ENCODE data around the gene NPAS1.
A peak's percentile ranks its signal among the peaks of the same experiment; 100 is the strongest.

The NPAS1 gene

DNA sequence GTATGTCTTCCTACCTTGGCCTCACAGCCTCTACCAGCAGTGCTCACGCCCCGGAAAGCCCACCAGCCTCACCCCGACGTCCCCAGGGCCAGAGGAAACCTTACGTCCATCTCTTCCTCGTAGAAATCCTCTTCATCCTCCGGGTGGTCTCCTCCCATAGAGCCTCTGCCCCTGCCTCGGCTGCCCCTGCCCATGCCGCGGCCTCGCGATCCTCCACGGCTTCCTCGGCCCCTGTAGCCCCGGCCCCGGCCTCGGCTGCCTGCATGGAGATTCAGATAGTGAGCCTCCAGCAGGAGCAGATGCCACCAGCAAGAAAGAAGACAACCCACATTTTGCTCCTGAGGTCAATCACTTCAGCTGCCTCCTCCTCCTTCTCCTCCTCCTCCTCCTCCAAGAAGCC is 66.6 kb downstream of the NPAS1 start:
- no peak for DNase-seq

DNA sequence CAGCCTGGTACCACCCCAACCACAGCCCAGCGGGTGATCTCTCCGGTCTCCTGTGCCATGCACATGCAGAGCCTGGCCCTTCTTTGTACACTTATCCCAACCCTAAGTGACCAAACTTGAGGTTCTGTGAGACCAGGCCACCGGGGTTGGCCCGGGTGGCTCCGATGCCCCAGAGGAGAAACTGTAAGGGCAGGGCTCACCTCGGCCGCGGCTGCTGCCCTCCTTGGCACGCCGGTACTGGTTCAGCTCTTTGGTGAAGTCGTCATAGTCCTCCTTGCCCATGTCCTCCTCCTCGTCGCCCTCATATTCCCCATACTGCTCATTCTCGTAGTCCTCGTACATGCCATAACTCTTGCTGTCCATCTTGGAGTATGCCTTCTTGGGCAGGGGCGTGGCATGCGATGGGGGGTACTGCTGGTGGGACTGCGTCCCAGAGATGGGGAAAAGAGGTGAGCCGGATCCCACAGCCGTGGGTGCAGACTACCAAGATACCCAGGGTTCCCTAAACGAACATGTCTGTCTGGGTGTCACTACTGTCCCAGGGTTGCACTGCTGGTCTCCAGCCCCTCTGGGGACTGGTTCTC is 70.2 kb downstream of the NPAS1 start:
- DNase-seq = no peak

DNA sequence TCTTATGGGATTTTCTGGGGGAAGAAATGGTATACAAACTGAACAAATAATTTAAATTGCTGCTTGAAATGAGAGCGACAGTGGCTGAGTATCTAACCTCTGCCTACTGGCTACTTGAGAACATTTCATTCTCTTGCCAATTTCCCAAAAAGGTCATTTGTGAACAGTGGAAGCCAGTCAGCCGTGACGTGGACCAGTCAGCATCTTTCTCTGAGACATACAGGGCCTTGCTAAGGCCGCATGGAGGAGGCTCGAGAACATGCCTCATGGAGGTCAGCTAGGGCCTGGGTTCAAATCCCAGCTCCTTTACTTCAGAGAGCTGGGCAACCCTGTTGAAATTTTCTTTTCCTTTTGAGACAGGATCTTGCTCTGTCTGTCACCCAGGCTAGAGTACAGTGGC is 73.6 kb downstream of the NPAS1 start:
- DNase-seq = no peak

DNA sequence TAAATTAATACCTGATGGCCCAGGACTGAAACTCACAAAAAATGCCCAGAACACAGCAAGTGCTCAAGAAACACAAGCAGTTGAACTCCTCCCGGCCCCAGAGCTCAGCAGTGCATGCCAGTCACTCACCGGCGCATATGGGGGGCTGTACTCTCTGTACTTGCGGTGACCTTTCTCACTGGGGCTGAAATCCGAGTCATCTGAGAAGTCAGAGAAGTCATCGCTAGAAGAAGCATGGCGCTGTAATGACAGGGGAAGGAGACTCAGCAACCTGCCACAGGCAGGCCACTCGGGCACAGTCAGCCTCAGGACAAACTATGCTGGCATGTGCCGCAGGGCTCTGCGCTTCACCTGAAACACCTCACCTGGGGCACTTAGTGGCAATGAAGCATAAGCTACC is 74.2 kb downstream of the NPAS1 start:
- peak; percentile 8 for DNase-seq

DNA sequence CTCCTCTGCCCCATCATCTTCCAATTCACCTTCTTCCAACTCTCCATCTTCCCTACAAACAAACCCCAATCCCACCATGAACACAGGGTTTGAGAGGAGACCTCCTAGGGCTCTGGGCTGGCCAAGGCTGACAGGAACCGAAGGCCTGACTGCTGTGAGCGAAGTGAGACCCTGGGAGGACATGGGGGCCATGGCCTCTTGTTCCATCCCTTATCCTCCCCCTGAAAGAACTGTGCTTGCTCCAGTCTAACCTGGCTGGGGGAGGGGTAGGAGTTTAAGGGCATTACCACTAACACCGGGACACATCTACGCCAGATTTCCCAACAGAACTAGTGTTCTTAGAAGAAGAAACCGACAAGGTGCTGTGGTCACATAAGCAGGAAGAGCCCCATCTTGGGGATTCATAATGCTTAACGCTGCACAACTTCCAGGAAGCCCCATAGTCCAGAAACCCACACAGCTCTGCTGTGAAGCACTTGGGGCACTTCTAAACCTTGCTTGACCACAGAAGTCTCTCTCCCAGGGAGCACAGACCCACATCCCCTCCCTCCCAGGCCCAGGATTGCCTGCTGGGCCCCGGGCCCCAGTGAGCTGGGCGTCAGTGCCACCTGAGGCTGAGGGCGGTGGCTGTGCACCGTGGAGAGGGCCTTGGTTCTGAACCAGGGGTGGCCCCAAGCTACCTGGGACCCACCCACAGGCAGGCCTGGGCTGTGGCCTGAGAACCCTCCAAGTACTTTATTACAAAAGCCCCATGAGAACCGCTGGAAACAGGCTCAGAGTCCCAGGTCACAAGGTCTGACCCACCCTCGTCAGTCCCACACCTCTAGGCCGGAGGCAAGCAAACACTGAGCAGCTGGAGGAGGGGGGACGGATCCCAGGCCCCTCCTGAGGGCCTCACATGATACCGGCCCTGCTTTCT is 75.2 kb downstream of the NPAS1 start:
- DNase-seq = peak; percentile 18
